Memory B cell (primary cell): ENCODE measurements around the gene TMPRSS9.
"Not testable (repeated sequence)": the region's sequence is repeated elsewhere in the genome, so short reads cannot be mapped to it uniquely, and the experiment has no call there.

Experiments used
- ATAC-seq: fragments of 150-1000 bp; cut with Tn5 transposase; 2 replicates; pipeline ENCODE4 v1.10.0; 2021; ENCODE audit warnings: low read depth, mild to moderate bottlenecking, moderate library complexity
- DNase-seq, 2 donors: peaks; one replicate each; pipeline ENCODE4 v3.0.0; 2022; ENCODE audit warnings: low spot score in 2 of 2
- H3K27ac Mint-ChIP-seq: one replicate; pipeline ENCODE4 v1.8.0; 2022; ENCODE audit warnings: mild to moderate bottlenecking, moderate library complexity, mixed read lengths
- H3K27me3 Mint-ChIP-seq: one replicate; pipeline ENCODE4 v1.8.0; 2022; ENCODE audit warnings: mixed read lengths
- H3K36me3 Mint-ChIP-seq: one replicate; pipeline ENCODE4 v1.8.0; 2022; ENCODE audit warnings: mild to moderate bottlenecking, mixed read lengths
- H3K4me1 Mint-ChIP-seq: one replicate; pipeline ENCODE4 v1.8.0; 2022; ENCODE audit warnings: mixed read lengths
- H3K4me3 Mint-ChIP-seq: one replicate; pipeline ENCODE4 v1.8.0; 2022; ENCODE audit warnings: mild to moderate bottlenecking, moderate library complexity, mixed read lengths
- H3K9me3 Mint-ChIP-seq: one replicate; pipeline ENCODE4 v1.8.0; 2022; ENCODE audit warnings: mixed read lengths

Gene TMPRSS9

DNA sequence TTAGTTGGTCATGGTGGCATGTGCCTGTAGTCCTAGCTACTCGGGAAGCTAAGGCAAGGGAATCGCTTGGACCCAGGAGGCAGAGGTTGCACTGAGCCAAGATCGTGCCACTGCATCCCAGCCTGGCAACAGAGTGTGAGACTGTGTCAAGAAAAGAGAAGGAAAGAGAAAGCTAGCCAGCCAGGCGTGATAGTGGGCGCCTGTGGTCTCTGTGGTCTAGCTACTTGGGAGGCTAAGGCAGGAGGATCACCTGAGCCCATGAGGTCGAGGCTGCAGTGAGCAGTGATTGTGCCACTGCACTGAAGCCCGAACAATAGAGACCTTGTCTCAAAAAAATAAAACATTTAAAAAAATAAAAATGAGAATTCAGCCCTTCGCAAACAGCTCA is 34.0 kb downstream of the TMPRSS9 start:
- peaks cover 2% of the 10 kb centered on the region for H3K27me3 Mint-ChIP-seq
- no peaks in the 10 kb centered on the region for H3K9me3 Mint-ChIP-seq
- peak; percentile 42 for ATAC-seq
- no peak for DNase-seq
- H3K4me1 Mint-ChIP-seq, result peaks cover 9% of the 10 kb centered on the region
- H3K4me3 Mint-ChIP-seq, result peak overlapping the region; percentile 71
- H3K27ac Mint-ChIP-seq, result peak overlapping the region; percentile 48
- no peaks in the 10 kb centered on the region for H3K36me3 Mint-ChIP-seq

DNA sequence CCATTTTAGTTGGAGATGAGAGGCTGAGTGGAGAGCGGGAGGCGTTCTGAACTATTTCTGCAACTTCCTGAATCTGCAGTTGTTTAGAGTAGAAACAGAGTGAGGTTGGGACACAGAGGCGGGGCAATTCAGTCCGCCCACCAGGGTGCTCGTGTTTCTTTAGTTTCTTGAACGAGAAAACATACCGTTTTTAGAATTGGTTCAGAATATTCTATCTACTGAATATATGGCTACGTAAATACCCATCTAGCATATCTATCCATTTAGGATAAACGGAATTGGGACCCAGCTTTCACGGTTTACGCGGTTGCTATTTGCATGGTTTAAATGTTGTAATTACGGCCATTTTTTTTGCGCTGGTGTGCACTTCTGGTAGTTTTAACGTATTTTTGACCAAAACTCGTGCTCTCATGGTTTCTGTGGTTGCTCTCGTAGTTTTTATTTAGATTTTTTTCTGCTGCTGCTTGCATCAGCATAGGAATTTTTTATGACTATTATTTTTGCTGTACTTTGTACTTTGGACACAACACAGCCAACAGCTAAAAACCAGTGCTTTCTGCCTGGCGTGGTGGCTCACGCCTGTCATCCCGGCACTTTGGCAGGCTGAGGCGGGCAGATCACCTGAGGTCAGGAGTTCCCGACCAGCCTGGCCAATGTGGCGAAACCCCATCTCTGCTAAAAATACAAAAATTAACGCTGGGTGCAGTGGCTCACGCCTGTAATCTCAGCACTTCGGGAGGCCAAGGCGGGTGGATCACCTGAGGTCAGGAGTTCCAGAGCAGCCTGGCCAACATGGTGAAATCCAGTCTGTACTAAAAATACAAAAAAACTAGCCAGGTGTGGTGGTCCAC is 34.6 kb downstream of the TMPRSS9 start:
- Mint-ChIP-seq H3K4me1 (peaks cover 8% of the 10 kb centered on the region), H3K4me3 (peak overlapping the region; percentile 67), H3K27ac (peak overlapping the region; percentile 17), H3K36me3 (no peaks in the 10 kb centered on the region), H3K9me3 (no peaks in the 10 kb centered on the region), H3K27me3 (peaks cover 2% of the 10 kb centered on the region)
- ATAC-seq, result peak; percentile 83
- DNase-seq, result no peak

DNA sequence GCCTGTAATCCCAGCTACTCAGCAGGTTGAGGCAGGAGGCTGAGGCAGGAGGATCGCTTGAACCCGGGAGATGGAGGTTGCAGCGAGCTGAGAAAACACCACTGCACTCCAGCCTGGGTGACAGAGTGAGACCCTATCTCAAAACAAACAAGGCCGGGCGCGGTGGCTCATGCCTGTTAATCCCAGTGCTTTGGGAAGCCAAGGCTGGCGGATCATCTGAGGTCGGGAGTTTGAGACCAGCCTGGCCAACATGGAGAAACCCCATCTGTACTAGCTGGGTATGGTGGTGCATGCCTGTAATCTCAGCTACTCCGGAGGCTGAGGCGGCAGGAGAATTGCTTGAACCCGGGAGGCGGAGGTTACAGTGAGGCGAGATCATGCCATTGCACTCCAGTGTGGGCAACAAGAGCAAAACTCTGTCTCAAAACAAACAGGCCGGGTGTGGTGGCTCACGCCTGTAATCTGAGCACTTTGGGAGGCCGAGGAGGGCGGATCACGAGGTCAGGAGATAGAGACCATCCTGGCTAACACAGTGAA is 35.3 kb downstream of the TMPRSS9 start:
- H3K36me3 Mint-ChIP-seq, H3K27me3 Mint-ChIP-seq, ATAC-seq, H3K9me3 Mint-ChIP-seq, H3K27ac Mint-ChIP-seq, H3K4me1 Mint-ChIP-seq, DNase-seq, H3K4me3 Mint-ChIP-seq: not testable (repeated sequence)

DNA sequence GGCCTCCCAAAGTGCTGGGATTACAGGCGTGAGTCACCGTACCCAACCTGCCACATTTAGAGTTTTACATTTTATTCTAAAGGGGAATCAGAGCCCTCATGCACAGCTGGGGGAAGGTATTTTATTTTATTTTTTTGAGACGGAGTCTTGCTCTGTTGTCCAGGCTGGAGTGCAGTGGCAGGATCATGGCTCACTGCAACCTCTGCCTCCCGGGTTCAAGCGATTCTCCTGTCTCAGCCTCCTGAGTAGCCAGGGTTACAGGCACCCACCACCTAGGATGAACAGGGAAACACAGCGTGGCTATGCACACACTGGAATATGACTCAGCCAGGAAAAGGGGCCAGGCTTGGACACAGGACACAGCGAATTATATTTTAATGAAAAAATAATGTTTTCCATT is 37.1 kb downstream of the TMPRSS9 start:
- H3K27ac Mint-ChIP-seq, H3K27me3 Mint-ChIP-seq, H3K36me3 Mint-ChIP-seq, H3K4me1 Mint-ChIP-seq, DNase-seq, H3K9me3 Mint-ChIP-seq, H3K4me3 Mint-ChIP-seq, ATAC-seq: not testable (repeated sequence)

DNA sequence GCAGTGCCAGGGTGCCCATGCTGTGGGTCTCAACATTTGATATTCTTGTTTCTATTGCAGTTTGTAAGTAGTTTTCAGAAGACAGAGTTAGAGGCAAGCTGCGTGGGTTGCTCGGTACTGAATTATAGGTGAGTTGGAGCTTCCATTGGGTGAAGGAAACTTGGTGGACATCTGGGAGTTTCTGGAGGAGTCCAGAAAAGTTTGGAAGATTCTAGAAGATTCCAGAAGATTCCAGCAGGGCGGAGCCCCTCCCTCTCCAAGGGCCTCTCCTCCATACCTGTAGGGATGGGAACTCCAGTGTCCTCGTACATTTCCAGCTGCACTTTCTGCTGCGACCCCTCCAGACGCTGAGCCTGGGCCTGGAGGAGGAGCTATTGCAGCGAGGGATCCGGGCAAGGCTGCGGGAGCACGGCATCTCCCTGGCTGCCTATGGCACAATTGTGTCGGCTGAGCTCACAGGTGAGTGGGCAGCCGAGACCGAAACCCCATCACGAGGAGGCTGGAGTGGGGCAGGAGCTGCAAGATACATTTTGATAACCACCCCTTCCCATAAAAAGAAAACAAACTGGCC is 38.8 kb downstream of the TMPRSS9 start:
- peaks cover 3% of the 10 kb centered on the region for H3K27me3 Mint-ChIP-seq
- peaks cover 3% of the 10 kb centered on the region for H3K36me3 Mint-ChIP-seq
- peaks cover 3% of the 10 kb centered on the region for H3K9me3 Mint-ChIP-seq
- H3K4me3 Mint-ChIP-seq, result no peak overlapping the region
- ATAC-seq, result no peak
- DNase-seq, result no peak
- H3K27ac Mint-ChIP-seq, result no peak overlapping the region
- H3K4me1 Mint-ChIP-seq, result peaks cover 2% of the 10 kb centered on the region

DNA sequence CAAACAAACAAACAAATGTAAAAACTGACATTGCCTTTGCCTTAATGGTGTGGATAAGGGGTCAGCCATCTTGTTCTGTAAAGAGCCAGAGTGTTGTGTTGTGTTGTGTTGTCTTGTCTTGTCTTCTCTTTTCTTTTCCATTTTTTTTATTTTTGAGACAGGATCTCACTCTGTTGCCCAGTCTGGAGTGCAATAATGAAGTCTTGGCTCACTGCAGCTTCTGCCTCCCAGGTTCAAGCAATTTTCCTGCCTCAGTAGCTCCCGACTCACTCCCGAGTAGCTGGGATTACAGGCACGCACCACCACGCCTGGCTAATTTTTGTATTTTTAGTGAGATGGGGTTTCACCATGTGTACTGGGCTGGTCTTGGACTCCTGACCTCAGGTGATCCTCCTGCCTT is 39.5 kb downstream of the TMPRSS9 start:
- DNase-seq (no peak), ATAC-seq (no peak)
- H3K4me1 Mint-ChIP-seq, result no peaks in the 10 kb centered on the region
- H3K36me3 Mint-ChIP-seq, result peaks cover 3% of the 10 kb centered on the region
- H3K9me3 Mint-ChIP-seq, result peaks cover 3% of the 10 kb centered on the region
- no peak overlapping the region for H3K4me3 Mint-ChIP-seq
- H3K27ac Mint-ChIP-seq, result no peak overlapping the region
- peaks cover 3% of the 10 kb centered on the region for H3K27me3 Mint-ChIP-seq

- H3K4me1 Mint-ChIP-seq, result no peaks in the 10 kb centered on the region
- H3K9me3 Mint-ChIP-seq, result peaks cover 4% of the 10 kb centered on the region
- DNase-seq (no peak), ATAC-seq (no peak)
- peaks cover 10% of the 10 kb centered on the region for H3K27me3 Mint-ChIP-seq
- no peak overlapping the region for H3K4me3 Mint-ChIP-seq
- H3K36me3 Mint-ChIP-seq, result peaks cover 4% of the 10 kb centered on the region
- no peak overlapping the region for H3K27ac Mint-ChIP-seq
These were observed 48.2 kb downstream of the TMPRSS9 start for GRCh38 chr19:2408247-2408646.

- no peak overlapping the region for H3K4me3 Mint-ChIP-seq
- no peak for DNase-seq
- peaks cover 3% of the 10 kb centered on the region for H3K9me3 Mint-ChIP-seq
- no peak overlapping the region for H3K27ac Mint-ChIP-seq
- no peaks in the 10 kb centered on the region for H3K4me1 Mint-ChIP-seq
- H3K36me3 Mint-ChIP-seq, result peaks cover 3% of the 10 kb centered on the region
- no peak for ATAC-seq
- H3K27me3 Mint-ChIP-seq, result peaks cover 9% of the 10 kb centered on the region
These were observed 49.4 kb downstream of the TMPRSS9 start for GRCh38 chr19:2409352-2409912.

DNA sequence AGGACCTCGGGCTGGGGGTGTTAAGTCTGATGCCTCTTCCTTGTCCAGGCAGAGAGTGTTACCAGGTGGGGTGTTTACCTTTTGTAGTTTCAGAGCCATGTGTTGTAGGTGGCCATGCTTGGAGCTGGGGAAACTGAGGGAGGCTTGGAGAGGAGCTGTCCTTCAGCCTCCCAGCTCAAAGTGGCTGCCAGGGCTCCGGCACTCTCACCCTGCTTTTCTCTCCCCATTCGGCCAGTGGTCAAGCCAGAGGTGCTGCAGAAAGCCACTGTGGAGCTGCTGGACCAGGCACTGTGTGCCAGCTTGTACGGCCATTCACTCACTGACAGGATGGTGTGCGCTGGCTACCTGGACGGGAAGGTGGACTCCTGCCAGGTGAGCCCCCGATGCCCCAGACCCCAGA is 50.0 kb downstream of the TMPRSS9 start:
- peaks cover 9% of the 10 kb centered on the region for H3K27me3 Mint-ChIP-seq
- H3K4me1 Mint-ChIP-seq, result no peaks in the 10 kb centered on the region
- H3K27ac Mint-ChIP-seq, result no peak overlapping the region
- no peak overlapping the region for H3K4me3 Mint-ChIP-seq
- ATAC-seq (no peak), DNase-seq (no peak)
- peaks cover 3% of the 10 kb centered on the region for H3K36me3 Mint-ChIP-seq
- peaks cover 3% of the 10 kb centered on the region for H3K9me3 Mint-ChIP-seq

DNA sequence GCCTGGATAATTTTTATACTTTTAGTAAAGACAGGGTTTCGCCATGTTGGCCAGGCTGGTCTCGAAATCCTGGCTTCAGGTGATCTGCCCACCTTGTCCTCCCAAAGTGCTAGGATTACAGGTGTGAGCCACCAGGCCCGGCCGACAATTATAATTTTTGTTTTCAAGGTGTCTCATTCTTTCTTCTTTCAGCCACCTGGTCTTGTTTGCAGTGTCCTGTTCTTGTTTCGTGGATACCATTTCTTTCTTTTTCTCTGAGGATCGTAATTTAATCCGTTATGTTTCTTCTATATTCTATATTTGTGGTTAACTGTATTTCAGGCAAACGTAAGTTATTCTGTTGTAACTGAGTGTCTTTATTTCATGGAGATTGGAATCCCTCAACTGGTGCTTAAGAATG is 51.6 kb downstream of the TMPRSS9 start:
- no peak overlapping the region for H3K27ac Mint-ChIP-seq
- peaks cover 9% of the 10 kb centered on the region for H3K27me3 Mint-ChIP-seq
- ATAC-seq (no peak), DNase-seq (no peak)
- no peaks in the 10 kb centered on the region for H3K4me1 Mint-ChIP-seq
- H3K4me3 Mint-ChIP-seq, result no peak overlapping the region
- H3K36me3 Mint-ChIP-seq, result peaks cover 3% of the 10 kb centered on the region
- H3K9me3 Mint-ChIP-seq, result peaks cover 3% of the 10 kb centered on the region

- no peak overlapping the region for H3K27ac Mint-ChIP-seq
- no peaks in the 10 kb centered on the region for H3K4me1 Mint-ChIP-seq
- peaks cover 9% of the 10 kb centered on the region for H3K27me3 Mint-ChIP-seq
- no peak overlapping the region for H3K4me3 Mint-ChIP-seq
- H3K9me3 Mint-ChIP-seq, result peaks cover 3% of the 10 kb centered on the region
- peaks cover 5% of the 10 kb centered on the region for H3K36me3 Mint-ChIP-seq
- DNase-seq (no peak), ATAC-seq (no peak)
These were observed 52.4 kb downstream of the TMPRSS9 start for GRCh38 chr19:2412449-2412848.

GRCh38 chr19:2413159-2413558 is 53.1 kb downstream of the TMPRSS9 start:
- H3K36me3 Mint-ChIP-seq, result peaks cover 8% of the 10 kb centered on the region
- no peak overlapping the region for H3K27ac Mint-ChIP-seq
- DNase-seq (no peak), ATAC-seq (no peak)
- no peaks in the 10 kb centered on the region for H3K4me1 Mint-ChIP-seq
- H3K27me3 Mint-ChIP-seq, result peaks cover 9% of the 10 kb centered on the region
- no peak overlapping the region for H3K4me3 Mint-ChIP-seq
- H3K9me3 Mint-ChIP-seq, result peaks cover 3% of the 10 kb centered on the region

- no peaks in the 10 kb centered on the region for H3K4me1 Mint-ChIP-seq
- ATAC-seq (no peak), DNase-seq (no peak)
- peaks cover 9% of the 10 kb centered on the region for H3K27me3 Mint-ChIP-seq
- H3K27ac Mint-ChIP-seq, result no peak overlapping the region
- peaks cover 8% of the 10 kb centered on the region for H3K36me3 Mint-ChIP-seq
- H3K9me3 Mint-ChIP-seq, result peaks cover 3% of the 10 kb centered on the region
- no peak overlapping the region for H3K4me3 Mint-ChIP-seq
These were observed 53.6 kb downstream of the TMPRSS9 start for GRCh38 chr19:2413629-2414028.

- H3K27me3 Mint-ChIP-seq, result peaks cover 4% of the 10 kb centered on the region
- no peak overlapping the region for H3K27ac Mint-ChIP-seq
- peaks cover 2% of the 10 kb centered on the region for H3K4me1 Mint-ChIP-seq
- DNase-seq, result no peak
- H3K9me3 Mint-ChIP-seq, result peaks cover 2% of the 10 kb centered on the region
- H3K4me3 Mint-ChIP-seq, result no peak overlapping the region
- no peak for ATAC-seq
- H3K36me3 Mint-ChIP-seq, result peaks cover 5% of the 10 kb centered on the region
These were observed 55.4 kb downstream of the TMPRSS9 start for GRCh38 chr19:2415281-2415972.
